Measurements from ENCODE around the gene FGF16.
"Not testable (repeated sequence)": the region's sequence is repeated elsewhere in the genome, so short reads cannot be mapped to it uniquely, and the experiment has no call there.

Gene FGF16

DNA sequence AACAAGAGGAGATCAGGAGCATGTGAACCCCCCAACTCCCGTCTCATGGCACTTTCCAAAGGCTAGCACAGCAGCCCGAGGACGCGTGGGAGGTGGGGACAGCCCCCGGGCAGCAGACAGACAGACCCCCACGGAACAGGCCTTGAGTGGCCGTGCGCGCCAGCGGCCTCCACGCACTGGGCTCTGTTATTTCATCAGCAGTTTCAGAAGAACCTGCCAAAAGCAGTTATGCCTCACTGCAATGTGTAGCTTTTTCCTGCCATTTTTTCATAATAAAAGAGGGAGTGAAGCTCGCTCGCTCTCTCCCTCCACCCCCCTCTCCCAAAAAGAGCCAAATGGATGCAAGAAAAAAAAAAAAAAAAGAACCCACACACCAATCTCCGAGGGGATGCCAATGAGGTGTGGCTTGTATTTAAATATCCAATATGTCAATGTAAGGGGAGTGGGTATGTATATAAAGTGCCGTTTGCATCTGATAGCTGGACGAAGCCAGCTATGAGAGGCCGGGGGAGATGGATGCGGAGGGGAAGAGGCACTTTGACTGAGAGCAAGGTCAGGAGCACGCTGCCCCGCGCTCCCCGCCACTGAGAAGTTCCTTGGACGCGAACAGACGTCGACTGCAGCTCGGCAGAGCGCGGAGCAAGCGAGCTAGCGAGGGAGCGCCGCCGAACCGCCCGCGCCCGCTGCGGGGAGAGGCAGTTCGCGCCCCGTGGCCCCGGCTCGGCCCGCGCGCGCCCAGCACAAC is at the start of gene FGF16:
TSS of gene FGF16 (plus strand) at position 482 of the 745 bp plus-strand sequence. CDS start 286 bp downstream, outside the sequence.
- DNase-seq = no peak

DNA sequence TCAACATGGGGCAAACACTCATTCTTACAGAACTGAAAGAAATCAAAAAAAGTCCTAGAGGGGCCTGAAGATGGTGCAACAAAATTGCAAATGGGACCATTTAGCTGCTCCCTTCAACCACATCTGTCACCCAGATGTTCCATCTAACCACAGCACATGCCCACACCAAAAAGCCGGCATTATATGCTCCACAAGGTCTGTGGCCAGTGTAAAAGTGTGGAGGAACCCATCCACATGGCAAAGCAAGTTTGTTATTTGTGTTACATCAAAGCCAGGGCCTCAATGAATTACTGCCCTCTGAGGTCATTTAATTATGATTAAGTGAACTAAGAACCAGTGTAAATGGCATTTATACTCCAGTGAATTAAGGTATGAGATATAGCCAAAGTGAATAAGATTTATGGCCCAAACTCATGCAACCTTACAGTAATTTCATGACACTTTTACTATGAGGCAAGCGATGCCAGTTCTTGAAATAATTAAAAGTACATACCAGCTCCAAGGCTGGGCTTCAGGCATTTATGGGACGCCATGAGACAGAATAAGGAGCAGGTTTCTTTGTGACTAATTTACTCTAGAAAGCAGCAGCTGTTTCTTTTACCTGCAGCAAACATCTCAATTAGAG is 48.7 kb upstream of the FGF16 start:
- no peak for DNase-seq

DNA sequence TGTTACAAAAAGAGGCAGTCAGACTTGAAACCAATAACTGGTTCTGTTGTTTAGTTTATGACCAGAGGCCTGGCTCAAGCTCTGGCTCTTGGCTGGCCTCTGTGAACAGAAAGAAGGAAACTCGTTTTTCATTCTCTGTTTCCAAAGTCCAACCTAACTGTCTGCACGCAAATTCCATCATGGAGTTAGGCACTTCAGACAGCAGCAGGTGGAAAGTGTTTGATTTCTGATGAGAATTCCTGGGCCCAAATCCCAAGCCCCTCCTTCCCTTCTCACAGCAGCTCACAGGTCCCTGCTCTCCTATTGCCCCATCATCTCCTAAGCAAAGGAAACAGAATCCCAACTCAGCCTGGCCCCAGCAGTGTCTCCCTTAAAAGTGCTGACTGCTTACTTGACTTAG is 42.8 kb upstream of the FGF16 start:
- DNase-seq = no peak

DNA sequence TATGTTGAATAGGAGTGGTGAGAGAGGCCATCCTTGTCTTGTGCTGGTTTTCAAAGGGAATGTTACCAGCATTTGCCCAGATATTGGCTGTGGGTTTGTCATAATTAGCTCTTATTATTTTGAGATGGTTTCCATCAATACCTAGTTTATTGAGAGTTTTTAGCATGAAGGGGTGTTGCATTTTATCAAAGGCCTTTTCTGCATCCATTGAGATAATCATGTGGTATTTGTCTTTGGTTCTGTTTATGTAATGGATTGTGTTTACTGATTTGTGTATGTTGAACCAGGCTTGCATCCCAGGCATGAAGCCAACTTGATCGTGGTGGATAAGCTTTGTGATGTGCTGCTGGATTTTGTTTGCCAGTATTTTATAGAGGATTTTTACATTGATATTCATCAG is 39.4 kb upstream of the FGF16 start:
- not testable (repeated sequence) for DNase-seq

DNA sequence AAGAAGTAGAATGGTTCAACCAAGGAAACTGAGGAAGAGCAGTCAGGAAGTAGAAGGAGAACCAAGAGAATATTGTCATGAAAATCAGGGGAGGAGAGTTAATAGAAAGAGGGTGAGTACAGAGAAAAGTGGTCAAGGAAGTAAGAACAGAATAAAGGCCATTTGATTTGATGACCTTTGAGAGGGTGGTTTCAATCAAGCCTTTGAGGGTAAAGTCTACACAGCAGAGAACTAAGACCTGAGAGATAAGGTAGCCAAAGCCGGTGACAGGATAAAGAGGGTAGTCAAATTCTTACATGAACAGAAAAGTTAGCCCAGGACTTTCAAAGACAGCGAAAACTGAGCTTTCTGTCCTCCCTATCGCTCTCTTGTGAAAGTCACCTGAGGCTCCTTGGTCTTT is 34.6 kb upstream of the FGF16 start:
- DNase-seq = no peak

DNA sequence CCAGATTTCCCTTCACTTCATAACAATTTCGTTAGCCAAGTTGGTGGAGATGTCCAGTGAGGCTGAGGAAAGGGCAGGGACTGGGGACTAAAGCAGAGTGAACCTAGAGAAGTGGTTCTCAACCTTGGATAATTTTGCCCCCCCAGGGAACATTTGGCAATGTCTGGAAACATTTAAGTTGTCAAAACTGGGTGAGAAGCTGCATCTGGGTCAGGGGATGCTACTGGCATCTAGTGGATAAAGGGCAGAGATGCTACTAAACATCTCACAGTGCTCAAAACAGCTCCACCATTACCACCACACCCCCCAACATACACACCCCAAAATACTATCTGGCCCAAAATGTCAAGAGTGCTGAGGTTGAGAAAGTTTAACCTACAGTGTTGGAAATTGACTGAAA is 32.0 kb upstream of the FGF16 start:
- no peak for DNase-seq

DNA sequence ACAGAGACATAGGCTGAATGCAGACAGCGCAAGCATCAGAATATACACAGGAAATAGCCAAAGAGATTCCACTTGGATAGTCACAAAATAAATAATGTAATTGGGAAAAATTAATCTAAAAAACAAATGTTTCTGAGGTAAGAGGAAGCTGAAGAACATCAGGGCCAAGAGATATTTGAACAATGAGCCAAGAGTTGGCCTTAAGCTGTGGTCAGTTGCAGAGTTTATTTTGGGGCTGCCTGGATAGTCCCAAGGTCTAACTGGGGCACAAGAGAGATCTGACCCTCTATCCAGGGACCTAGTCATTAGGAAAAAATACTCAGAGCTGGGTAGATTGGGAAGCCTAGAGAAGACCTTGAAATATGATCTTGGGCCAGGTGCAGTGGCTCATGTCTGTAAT is 31.3 kb upstream of the FGF16 start:
- no peak for DNase-seq

DNA sequence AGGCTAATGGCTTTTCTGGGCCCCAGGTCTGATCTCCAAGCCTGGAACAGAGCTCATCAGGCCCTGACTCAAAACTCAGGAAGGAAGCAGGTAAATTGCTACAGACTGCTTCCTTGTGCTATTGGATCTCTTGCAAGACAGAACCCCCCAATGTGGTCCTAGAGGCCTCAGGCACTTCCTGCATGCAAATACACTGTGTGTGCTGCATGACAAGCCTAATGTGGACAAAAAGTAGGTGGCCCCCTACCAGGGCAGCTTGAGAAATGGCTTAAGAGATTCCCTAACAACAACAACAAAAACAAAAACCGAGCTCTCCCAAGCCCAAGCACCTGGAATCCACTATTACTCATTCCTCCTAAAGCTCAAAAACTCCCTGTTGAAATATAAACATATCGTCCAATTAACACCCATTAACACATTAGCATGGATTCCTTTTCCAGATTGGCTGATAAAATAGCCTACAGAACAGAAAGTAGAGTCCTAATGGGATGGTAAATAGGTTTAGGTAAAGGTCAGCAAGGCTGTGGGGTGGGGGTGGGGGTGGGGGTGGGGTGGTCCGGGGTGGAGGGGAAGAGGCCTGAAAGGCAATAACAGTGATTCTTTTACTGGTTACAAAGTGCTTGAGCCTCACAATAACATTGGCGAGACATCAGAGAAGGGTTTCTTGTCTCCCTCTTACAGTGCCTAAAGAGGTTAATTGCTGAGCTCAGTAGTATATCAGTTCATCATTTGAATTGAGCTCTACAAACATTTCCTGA is 24.1 kb upstream of the FGF16 start:
- no peak for DNase-seq

DNA sequence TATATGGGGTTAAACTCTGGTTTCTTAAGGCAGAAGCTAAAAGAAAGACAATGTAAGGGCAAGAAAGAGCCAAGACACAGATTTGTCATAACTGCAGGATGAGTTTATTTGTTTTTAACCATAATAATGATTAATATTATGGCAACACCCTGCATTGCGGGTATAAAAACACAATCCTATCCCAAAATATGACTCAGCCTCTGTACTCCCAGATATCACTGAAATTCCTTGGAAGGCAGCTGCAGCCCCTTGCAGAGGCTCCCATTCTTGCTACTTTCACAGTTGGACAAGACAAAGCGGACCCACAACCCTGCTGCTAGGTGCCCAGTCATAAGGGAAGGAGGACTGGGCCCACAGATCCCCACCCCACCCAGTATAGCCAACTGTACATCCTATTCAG is 20.4 kb upstream of the FGF16 start:
- DNase-seq = no peak

DNA sequence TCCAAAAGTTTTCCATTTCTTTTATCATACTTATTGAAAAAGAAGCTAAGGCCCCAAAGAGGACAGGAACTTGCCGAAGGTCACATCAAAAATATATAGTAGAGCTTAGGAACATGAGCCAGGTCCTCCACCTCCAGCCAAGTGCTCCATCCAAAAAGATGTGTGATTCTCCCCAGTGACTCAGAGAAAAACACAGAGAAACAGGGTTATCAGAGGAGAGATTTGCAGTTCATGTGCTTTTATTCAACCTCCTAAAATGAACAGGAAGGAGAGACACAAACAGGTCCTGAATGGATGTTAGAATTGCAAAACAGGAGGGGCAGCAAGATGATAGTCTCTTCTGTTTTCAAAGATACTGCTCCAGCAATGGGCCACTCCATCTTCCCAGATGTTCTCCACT is 19.6 kb upstream of the FGF16 start:
- DNase-seq = no peak

DNA sequence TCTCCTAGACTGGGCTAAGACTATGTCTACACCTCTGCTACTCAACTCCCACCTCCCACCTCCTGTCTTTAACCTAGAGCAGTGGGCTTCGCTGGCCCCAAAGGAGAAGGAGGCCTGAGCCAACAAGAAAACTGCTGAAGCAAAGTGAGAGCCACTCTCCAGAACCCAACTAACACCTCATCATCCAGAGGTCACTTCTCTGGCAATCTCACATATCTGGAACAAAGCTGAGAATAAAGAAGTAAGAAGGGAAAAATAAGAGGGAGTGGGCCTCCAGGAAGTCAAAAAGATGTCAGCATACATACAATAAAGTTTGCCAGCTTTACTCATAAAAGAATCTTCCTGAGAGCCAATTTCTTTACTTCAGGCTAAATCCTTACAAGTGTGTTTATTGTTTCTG is 18.6 kb upstream of the FGF16 start:
- DNase-seq = no peak

DNA sequence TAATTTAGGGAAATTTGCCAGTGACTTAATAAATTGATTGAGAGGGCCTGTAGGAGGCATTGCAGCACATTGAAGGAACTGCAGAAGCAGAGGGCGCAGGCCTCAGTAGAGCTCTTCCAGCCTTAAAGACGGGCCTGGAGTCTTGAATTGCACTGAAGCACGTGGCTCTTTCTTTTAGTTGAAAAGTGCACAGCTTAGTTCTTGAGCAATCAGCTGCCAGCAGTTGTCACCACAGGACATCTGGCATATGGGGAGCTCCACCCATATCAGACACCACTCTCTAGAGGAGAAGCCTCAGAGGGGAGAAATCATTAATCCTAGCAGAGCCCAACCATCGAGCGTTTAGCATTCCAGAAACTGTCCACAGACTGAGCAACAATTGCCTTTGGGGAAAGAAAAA is 16.0 kb upstream of the FGF16 start:
- DNase-seq = no peak

DNA sequence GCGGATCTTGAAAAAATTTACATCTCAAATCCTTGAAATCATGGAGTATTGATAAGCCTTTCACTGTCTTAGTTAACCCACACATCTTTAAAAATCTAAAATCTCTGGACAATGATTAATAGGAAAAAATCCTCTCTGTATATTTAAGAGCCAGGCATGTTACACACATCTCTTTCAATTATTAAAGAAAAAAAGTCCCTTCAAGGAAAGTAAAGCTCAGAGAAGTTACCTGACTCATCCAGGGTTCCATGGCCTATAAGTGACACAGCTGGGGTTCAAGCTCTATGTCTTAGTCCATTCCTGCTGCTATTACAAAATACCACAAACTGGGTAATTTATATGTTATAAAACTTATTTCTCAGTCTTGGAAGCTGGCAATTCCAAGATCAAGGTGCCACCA is 14.2 kb upstream of the FGF16 start:
- DNase-seq = no peak

DNA sequence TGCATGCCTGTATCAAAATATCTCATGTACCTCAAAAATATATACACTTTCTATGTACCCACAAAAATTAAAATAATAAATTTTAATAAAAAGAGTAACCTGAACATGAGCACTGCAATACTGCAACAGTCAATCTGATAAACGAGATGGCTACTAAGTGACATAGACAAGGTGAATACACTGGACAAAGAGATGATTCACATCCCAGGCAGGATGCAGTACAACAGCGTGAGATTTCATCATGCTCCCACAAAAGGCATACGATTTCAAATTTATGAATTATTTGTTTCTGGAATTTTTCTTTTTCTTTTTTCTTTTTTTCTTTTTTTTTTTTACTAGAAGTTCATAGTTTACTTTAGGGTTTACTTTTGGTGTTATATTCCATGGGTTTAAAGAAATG is 12.2 kb upstream of the FGF16 start:
- no peak for DNase-seq

DNA sequence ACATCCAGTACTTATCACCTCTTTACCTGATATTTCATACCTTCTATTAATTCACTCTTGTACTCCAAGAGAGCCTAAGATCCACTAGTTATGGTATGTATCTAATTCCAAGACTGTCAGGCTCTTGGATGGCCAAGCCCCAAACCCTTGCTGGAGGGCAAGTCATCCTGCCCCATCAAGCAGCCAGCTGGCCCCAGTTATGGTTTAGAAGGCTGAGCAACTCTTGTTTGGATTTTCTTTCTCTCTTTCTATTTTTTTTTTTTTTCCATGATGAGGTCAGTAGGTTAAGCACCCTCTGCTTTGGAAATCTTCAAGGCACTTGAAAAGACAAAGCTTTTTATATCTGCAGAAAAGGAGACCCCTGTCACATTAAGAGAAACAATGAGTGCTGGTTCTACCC is 10.9 kb upstream of the FGF16 start:
- no peak for DNase-seq

DNA sequence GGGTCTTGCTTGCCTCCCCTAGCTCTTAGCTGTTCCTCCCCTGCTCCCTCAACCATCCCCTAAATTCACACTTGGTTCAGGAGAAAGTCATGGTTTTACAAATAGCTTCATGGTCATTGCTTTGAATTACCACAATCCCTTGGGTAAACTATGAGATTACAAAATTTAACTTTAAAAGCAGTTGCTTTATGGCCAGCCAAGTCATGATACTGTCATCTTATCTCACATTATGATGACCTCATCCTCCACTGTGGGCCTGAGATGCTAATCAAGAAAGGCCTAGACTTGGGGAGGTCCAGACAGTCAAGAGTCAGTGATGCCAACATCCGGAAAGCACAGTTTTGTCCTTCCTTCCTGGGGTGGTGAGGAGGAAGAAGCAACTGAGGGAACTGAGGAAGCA is 10.5 kb upstream of the FGF16 start:
- DNase-seq = no peak

DNA sequence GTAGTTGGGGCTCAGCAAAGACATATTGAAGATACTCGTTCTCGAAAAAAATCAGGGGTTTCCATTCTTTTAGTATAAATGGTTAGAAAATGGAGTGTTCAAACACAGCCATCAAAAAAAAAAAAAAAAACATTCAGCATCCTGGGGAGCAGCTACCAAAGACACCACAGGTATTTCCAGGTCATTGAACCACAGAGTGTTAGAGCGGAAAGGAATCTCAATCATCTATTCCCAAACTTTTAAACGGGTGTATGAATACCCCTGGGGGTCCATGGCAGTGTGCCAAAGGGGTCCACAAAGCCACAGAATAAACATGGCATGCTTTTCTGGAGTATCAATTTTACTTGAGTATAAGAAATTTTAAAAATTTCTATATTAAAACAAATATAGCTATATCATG is 6.9 kb upstream of the FGF16 start:
- DNase-seq = no peak

DNA sequence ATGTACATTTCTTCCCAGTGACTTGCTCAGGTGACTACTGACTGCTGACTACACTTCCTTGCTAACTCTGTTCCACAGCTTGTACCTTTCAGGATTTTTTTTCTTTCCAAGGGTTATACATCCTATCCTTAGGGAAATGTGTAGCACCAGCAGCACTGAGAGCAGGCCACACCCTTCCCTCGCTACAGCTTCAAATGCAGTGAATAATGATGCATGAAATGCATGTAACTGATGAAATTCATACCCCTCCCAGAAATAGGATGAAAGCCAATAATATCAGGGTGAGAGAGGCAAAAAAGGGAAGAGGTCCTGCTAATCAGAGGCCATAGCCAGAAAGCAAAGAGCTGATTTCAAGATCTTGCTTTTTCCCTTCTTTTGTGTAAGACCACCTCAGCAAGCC is 6.2 kb upstream of the FGF16 start:
- no peak for DNase-seq

DNA sequence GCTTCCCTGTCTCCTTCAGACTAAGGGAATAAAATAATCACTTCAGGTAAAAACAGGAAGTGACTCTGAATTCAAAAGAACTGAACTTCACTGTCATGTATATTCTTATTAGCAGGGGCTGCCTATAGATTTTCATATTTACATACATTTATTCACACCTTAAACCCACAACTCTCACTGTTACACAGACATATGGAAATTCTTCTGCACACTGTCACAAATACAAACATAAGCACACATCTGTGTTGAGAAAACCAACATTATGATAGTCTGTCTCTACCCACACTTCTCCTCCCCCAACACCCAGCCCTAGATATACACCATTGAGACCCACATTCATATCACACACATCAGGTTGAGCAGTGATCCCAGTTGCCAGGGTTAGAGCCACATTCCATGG is 5.7 kb upstream of the FGF16 start:
- DNase-seq = no peak

DNA sequence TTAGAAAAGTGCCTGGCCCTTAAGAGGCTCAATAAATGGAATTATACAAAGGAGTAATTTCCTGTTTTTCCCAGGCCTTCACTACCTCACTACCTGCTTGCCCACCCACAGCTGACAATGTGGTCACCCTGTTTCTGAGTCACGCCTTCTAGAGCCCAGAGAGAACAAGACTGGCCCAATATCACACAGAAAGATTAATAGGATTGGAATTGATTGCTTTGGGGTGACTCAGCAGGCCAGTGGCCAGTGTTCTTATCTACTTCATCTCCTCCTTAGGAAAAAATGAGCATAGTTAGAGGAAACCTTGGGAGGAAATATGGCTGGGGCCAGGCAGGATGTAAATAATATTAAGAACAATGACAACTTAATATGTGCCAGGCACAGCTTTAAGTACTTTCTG is 4.5 kb upstream of the FGF16 start:
- no peak for DNase-seq

DNA sequence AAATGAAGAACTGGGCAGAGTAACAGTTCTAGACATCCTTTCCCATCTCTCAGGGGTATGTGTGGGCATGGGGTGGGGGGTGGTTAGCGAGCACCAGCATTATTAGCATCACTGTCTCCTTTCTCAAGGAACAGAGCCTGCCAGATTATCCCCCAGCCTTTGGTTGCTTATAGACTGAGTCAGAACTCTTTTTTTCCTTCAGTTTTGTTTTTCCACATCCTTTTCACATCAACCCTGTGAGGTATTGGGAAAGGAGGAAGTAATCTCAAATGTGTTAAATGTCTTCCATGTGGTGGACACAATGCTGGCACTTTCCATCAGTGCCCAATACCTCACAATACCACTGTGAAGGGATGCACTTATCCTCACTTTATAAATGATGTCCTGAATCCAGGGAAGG is 3.1 kb upstream of the FGF16 start:
- DNase-seq = no peak

DNA sequence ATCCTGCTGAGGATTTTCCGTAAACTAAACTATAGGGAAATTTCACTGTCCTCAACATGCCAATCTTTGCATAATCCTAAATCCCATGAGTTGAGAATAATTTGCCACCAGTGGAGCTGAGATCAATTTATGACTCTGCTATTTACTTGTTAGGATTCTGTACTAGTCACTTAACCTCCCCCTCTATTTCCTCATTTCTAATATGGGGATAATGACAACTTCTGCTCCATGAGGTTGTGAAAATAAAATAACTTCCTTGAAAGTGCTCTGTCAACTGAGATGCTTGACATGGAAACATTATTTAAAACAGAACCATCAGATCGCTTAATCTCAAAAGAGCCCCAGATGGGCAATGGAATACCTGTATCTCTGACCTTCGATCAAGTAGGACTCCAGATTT is 2.6 kb upstream of the FGF16 start:
- DNase-seq = no peak

DNA sequence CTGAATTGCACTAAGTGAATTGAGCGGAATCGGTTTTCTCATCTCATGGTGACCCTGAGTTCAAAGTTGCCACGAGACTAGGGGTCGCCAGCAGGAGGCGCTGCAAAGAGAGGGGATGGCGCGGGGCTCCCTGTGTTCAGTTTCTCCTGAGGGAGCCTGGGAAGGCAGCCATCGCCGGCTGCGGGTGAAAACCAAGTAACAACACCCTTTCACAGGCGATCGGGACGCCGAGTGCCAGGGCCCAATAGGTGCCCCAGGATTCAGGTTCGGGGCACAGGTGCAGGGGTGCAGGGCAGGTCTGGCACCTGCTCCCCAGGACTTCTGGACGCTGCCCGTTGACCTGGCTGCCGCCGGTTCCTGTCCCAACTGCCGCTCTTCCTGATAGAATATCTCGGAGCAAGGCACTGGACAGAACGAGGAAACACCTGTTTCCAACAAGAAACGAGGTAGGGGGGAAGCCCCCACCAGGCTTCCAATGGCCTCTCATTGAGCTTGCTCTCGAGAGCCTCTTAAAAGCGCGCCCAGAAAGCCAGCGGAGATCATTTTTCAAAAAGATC is 1.1 kb upstream of the FGF16 start:
- DNase-seq = no peak

Data from SHP77 (cell line).